ENCODE data around the gene HTR2B. TPM values are rescaled to one million over a fixed set of nuclear protein-coding genes. Genes with fewer than 3 reads are reported as not detected.

Gene HTR2B
- total and polyA plus RNA-seq, 4 donors, result 0.16 to 1.1 (median 0.33) TPM

GRCh38 chr2:231065966-231066365 lies 58.9 kb downstream of the HTR2B start:
- Histone ChIP-seq H3K4me3 (ENCODE audit: low read depth, low read length) (no peak overlapping the region), H3K27me3 (ENCODE audit: control insufficient read depth, insufficient read depth, low read length) (no peaks in the 10 kb centered on the region), H3K9me3 (ENCODE audit: control insufficient read depth, insufficient read depth, low read length) (no peaks in the 10 kb centered on the region), H3K27ac (ENCODE audit: low read depth, low read length) (no peak overlapping the region), H3K4me1 (ENCODE audit: control insufficient read depth, insufficient read depth, low read length) (no peaks in the 10 kb centered on the region), H3K36me3 (ENCODE audit: control insufficient read depth, insufficient read depth, low read length) (peaks cover 30% of the 10 kb centered on the region)
- no peak for DNase-seq (ENCODE audit: low read depth in 4 of 6, low spot score in 6 of 6)
- WGBS (ENCODE audit: insufficient coverage), result no CpG with 5 or more reads among the region's 1 CpG

GRCh38 chr2:231063347-231063746 lies 61.5 kb downstream of the HTR2B start:
- Histone ChIP-seq H3K27ac (ENCODE audit: low read depth, low read length) (no peak overlapping the region), H3K36me3 (ENCODE audit: control insufficient read depth, insufficient read depth, low read length) (peaks cover 27% of the 10 kb centered on the region), H3K4me1 (ENCODE audit: control insufficient read depth, insufficient read depth, low read length) (no peaks in the 10 kb centered on the region), H3K9me3 (ENCODE audit: control insufficient read depth, insufficient read depth, low read length) (no peaks in the 10 kb centered on the region), H3K4me3 (ENCODE audit: low read depth, low read length) (no peak overlapping the region), H3K27me3 (ENCODE audit: control insufficient read depth, insufficient read depth, low read length) (no peaks in the 10 kb centered on the region)
- no CpG with 5 or more reads among the region's 1 CpG for WGBS (ENCODE audit: insufficient coverage)
- no peak for DNase-seq (ENCODE audit: low read depth in 4 of 6, low spot score in 6 of 6)

GRCh38 chr2:231062776-231063175 lies 62.1 kb downstream of the HTR2B start:
- Histone ChIP-seq H3K27ac (ENCODE audit: low read depth, low read length) (no peak overlapping the region), H3K4me1 (ENCODE audit: control insufficient read depth, insufficient read depth, low read length) (no peaks in the 10 kb centered on the region), H3K4me3 (ENCODE audit: low read depth, low read length) (no peak overlapping the region), H3K36me3 (ENCODE audit: control insufficient read depth, insufficient read depth, low read length) (peaks cover 22% of the 10 kb centered on the region), H3K9me3 (ENCODE audit: control insufficient read depth, insufficient read depth, low read length) (no peaks in the 10 kb centered on the region), H3K27me3 (ENCODE audit: control insufficient read depth, insufficient read depth, low read length) (no peaks in the 10 kb centered on the region)
- no CpG with 5 or more reads among the region's 3 CpGs for WGBS (ENCODE audit: insufficient coverage)
- DNase-seq (ENCODE audit: low read depth in 4 of 6, low spot score in 6 of 6), result no peak

- Histone ChIP-seq H3K36me3 (ENCODE audit: control insufficient read depth, insufficient read depth, low read length) (peaks cover 11% of the 10 kb centered on the region), H3K27ac (ENCODE audit: low read depth, low read length) (no peak overlapping the region), H3K9me3 (ENCODE audit: control insufficient read depth, insufficient read depth, low read length) (no peaks in the 10 kb centered on the region), H3K27me3 (ENCODE audit: control insufficient read depth, insufficient read depth, low read length) (no peaks in the 10 kb centered on the region), H3K4me1 (ENCODE audit: control insufficient read depth, insufficient read depth, low read length) (no peaks in the 10 kb centered on the region), H3K4me3 (ENCODE audit: low read depth, low read length) (no peak overlapping the region)
- no CpG with 5 or more reads among the region's 2 CpGs for WGBS (ENCODE audit: insufficient coverage)
- DNase-seq (ENCODE audit: low read depth in 4 of 6, low spot score in 6 of 6), result no peak
Observed at GRCh38 chr2:231059756-231060155, 65.1 kb downstream of the HTR2B start.

- WGBS (ENCODE audit: insufficient coverage), result 56% methylated on average over 1 of the region's 4 CpGs
- H3K4me3 ChIP-seq (ENCODE audit: low read depth, low read length), result no peak overlapping the region
- DNase-seq (ENCODE audit: low read depth in 4 of 6, low spot score in 6 of 6), result no peak
- H3K9me3 ChIP-seq (ENCODE audit: control insufficient read depth, insufficient read depth, low read length), result no peaks in the 10 kb centered on the region
- no peaks in the 10 kb centered on the region for H3K4me1 ChIP-seq (ENCODE audit: control insufficient read depth, insufficient read depth, low read length)
- no peaks in the 10 kb centered on the region for H3K27me3 ChIP-seq (ENCODE audit: control insufficient read depth, insufficient read depth, low read length)
- H3K27ac ChIP-seq (ENCODE audit: low read depth, low read length), result no peak overlapping the region
- peaks cover 5% of the 10 kb centered on the region for H3K36me3 ChIP-seq (ENCODE audit: control insufficient read depth, insufficient read depth, low read length)
Observed at GRCh38 chr2:231058761-231059550, 65.9 kb downstream of the HTR2B start.

Small RNAs within 50 kb of the gene (small RNA-seq; reads per million reads assigned to genes)
- not detected for gene RNU1-93P (ENCODE audit: low replicate concordance)

Other genes starting within 250 kb of the HTR2B start
- gene GPR55, start 199.8 kb downstream of the HTR2B start, total RNA-seq, result not detected
- gene GPR55, start 199.8 kb downstream of the HTR2B start, polyA plus RNA-seq (ENCODE audit: insufficient read length in 2 of 2), result under 1 TPM; 0.08 to 0.12 TPM
- gene SPATA3, start 128.9 kb downstream of the HTR2B start, total RNA-seq, result not detected
- not detected for gene SPATA3, start 128.9 kb downstream of the HTR2B start, polyA plus RNA-seq (ENCODE audit: insufficient read length in 2 of 2)
- 10 to 100 TPM; 23.0 to 23.6 TPM for gene C2orf72, start 87.5 kb downstream of the HTR2B start, total RNA-seq
- gene C2orf72, start 87.5 kb downstream of the HTR2B start, polyA plus RNA-seq (ENCODE audit: insufficient read length in 2 of 2), result 10 to 100 TPM; 67.4 to 67.6 TPM
- 100 to 1,000 TPM; 106 to 117 TPM for gene PSMD1, start 68.2 kb downstream of the HTR2B start, total RNA-seq
- 100 to 1,000 TPM; 101 to 102 TPM for gene PSMD1, start 68.2 kb downstream of the HTR2B start, polyA plus RNA-seq (ENCODE audit: insufficient read length in 2 of 2)
- gene ARMC9, start 73.6 kb upstream of the HTR2B start, total RNA-seq, result 10 to 100 TPM; 22.8 to 27.6 TPM
- 10 to 100 TPM; 14.4 to 19.8 TPM for gene ARMC9, start 73.6 kb upstream of the HTR2B start, polyA plus RNA-seq (ENCODE audit: insufficient read length in 2 of 2)

All from spinal cord (tissue), 10 donors.